Effector memory CD8-positive, alpha-beta T cell (primary cell): ENCODE results near the gene WTAP.

Experiments used
- ATAC-seq: fragments of 150-1000 bp; cut with Tn5 transposase; replicated peaks from 2 replicates; pipeline ENCODE4 v1.10.0; 2021; ENCODE audit warnings: mild to moderate bottlenecking, moderate library complexity
- DNase-seq, 3 experiments: peaks; one replicate each; pipeline ENCODE4 v3.0.0; 2021
- H3K27ac Mint-ChIP-seq, 2 donors: one replicate each; pipeline ENCODE4 v1.8.0; 2022; ENCODE audit warnings: mild to moderate bottlenecking in 2 of 2, mixed read lengths in 2 of 2, moderate library complexity in 2 of 2
- H3K27me3 Mint-ChIP-seq, 2 donors: one replicate each; pipeline ENCODE4 v1.8.0; 2022; ENCODE audit warnings: mixed read lengths in 2 of 2
- H3K36me3 Mint-ChIP-seq: one replicate; pipeline ENCODE4 v1.8.0; 2022; ENCODE audit warnings: mild to moderate bottlenecking, moderate library complexity, mixed read lengths; ENCODE audit not compliant: insufficient read depth
- H3K4me1 Mint-ChIP-seq, 2 donors: one replicate each; pipeline ENCODE4 v1.8.0; 2022; ENCODE audit warnings: low read depth in 2 of 2, mixed read lengths in 2 of 2
- H3K4me3 Mint-ChIP-seq, 2 donors: one replicate each; pipeline ENCODE4 v1.8.0; 2022; ENCODE audit warnings: mild to moderate bottlenecking in 2 of 2, mixed read lengths in 2 of 2, moderate library complexity in 2 of 2
- H3K9me3 Mint-ChIP-seq, 2 donors: one replicate each; pipeline ENCODE4 v1.8.0; 2022; ENCODE audit warnings: mixed read lengths in 2 of 2
- total RNA-seq, 9 experiments: gene quantifications; one replicate each; lab custom pipeline; 2026; lab: John Stamatoyannopoulos, UW

Gene WTAP
- total RNA-seq = 153 to 186 (median 173) reads per million in 9 experiments

DNA sequence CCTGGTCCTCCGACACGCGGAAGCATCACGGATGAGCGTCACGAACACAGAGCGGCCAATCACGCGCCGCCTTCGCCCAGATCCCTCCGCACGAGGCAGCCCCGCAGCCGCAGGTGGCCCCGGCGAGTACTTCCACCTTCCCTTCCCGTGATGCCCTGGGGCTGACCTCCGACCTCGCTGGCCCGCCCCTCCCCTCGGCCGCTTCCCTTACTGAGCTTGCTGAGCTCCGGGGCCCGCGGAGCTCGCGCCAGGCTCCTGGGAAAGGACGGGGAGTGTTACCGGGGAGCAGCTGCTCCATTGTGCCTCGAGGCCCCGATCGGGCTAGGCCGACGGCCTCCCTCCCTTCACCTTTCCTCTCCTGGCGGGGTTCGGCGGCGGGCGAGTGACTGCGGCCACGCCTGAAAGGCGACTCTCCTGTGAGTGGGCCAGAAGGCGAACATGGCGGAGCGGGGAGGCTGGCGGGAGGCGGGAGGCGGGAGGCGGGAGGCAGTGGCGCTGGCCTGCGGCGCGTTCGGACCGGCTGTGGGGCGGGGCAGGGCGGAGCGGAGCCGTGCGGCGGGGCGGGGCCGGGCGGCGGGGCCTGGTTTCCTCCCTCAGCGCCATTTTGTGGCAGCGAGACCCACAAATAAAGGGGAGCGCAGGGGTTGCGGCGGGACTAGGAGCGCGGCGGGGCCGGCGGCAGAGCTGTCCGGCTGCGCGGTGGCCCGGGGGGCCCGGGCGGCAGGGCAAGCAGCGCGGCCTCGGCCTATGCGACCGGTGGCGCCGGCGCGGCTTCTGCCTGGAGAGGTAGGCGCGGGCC is at the start of gene WTAP:
WTAP (plus strand) TSS at position 589 of the 799 bp plus-strand sequence. CDS start 8,760 bp downstream, outside the sequence.
- H3K4me3 Mint-ChIP-seq = peak within 1 kb of the TSS; percentile 96
- ATAC-seq (peak; percentile 83), DNase-seq (peak; percentile 94 to 95 (median 94))
- H3K27ac Mint-ChIP-seq = peak within 1 kb of the TSS; percentile 99
- peaks cover 35 to 48% of the 10 kb centered on the region in 2 donors for H3K4me1 Mint-ChIP-seq
- H3K36me3 Mint-ChIP-seq = peaks cover 36% of the 10 kb centered on the region
- H3K9me3 Mint-ChIP-seq = no peaks in the 10 kb centered on the region
- no peaks in the 10 kb centered on the region for H3K27me3 Mint-ChIP-seq

- no peaks in the 10 kb centered on the region for H3K9me3 Mint-ChIP-seq
- no peak overlapping the region for H3K4me3 Mint-ChIP-seq
- no peak overlapping the region for H3K27ac Mint-ChIP-seq
- H3K27me3 Mint-ChIP-seq = no peaks in the 10 kb centered on the region
- no peak for DNase-seq
- no peak for ATAC-seq
- H3K36me3 Mint-ChIP-seq = peaks cover 28% of the 10 kb centered on the region
- H3K4me1 Mint-ChIP-seq = peaks cover 2 to 10% of the 10 kb centered on the region in 2 donors
Observed at GRCh38 chr6:159677506-159678165, 49.7 kb upstream of the WTAP start.

- no peak for DNase-seq
- Mint-ChIP-seq H3K27me3 (no peaks in the 10 kb centered on the region), H3K27ac (no peak overlapping the region), H3K4me1 (peaks cover 2 to 8% of the 10 kb centered on the region in 2 donors), H3K9me3 (no peaks in the 10 kb centered on the region), H3K4me3 (no peak overlapping the region), H3K36me3 (peaks cover 37% of the 10 kb centered on the region)
- ATAC-seq = no peak
Observed at GRCh38 chr6:159678574-159678973, 48.7 kb upstream of the WTAP start.

DNA sequence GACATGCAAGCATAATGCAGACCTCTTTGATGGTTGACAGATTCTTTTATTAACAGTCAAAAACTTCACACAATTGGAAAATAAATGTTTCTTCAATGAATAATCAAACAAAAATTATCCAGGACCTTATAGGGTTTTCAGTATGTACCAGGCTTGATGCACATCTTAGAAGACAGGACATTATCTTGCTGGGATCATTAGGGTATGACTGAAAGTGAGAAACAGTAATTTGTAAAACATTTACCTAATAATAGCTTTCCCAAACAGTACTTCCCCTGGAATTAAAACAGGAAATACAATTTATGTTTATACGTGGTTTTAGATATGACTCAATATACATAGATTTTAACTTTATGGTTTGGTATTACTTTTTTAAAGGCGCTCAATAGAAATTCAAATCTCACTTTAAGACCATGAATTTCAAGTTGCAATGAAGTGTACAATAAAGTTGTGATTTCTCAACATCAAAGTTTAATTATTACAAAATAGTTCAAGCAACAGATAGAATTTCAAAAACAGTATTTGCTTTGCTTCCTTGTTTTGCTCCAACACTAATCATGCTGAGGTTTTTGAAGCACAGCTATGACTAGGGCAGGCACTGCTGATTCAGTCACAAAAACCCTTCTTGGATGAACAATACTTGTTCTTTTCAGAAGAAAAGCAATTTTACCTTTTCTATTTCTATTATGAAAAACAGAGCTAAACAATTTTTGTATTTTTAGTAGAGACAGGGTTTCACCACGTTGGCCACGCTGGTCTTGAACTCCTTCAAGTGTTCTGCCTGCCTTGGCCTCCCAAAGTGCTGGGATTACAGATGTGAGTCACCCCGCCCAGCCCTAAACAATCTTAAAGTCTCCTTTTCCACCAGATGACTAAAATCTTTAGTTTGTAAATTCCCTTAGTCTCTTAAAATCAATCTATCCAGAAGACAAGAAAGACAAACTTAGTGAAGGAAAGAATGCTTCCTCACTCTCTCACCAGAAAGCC is 47.9 kb upstream of the WTAP start:
- Mint-ChIP-seq H3K4me3 (no peak overlapping the region), H3K36me3 (peaks cover 45% of the 10 kb centered on the region), H3K9me3 (no peaks in the 10 kb centered on the region), H3K27me3 (no peaks in the 10 kb centered on the region), H3K4me1 (peaks cover 2 to 5% of the 10 kb centered on the region in 2 donors), H3K27ac (peak overlapping the region in 1 of 2 donors; percentile 57)
- ATAC-seq (no peak), DNase-seq (no peak)

GRCh38 chr6:159680104-159680503 is 47.2 kb upstream of the WTAP start:
- H3K9me3 Mint-ChIP-seq = no peaks in the 10 kb centered on the region
- H3K4me1 Mint-ChIP-seq = peaks cover 2 to 5% of the 10 kb centered on the region in 2 donors
- ATAC-seq = no peak

GRCh38 chr6:159681191-159681880 is 46.0 kb upstream of the WTAP start:
- Mint-ChIP-seq H3K4me1 (peaks cover 5% of the 10 kb centered on the region in 2 donors), H3K27me3 (no peaks in the 10 kb centered on the region), H3K36me3 (peaks cover 61% of the 10 kb centered on the region), H3K9me3 (no peaks in the 10 kb centered on the region), H3K4me3 (no peak overlapping the region), H3K27ac (no peak overlapping the region)
- DNase-seq (no peak), ATAC-seq (no peak)

More at GRCh38 chr6:159680104-159680503, 47.2 kb upstream of the WTAP start:
- Mint-ChIP-seq H3K4me3 (no peak overlapping the region), H3K36me3 (peaks cover 52% of the 10 kb centered on the region), H3K27me3 (no peaks in the 10 kb centered on the region), H3K27ac (peak overlapping the region in 1 of 2 donors; percentile 57)
- no peak for DNase-seq

DNA sequence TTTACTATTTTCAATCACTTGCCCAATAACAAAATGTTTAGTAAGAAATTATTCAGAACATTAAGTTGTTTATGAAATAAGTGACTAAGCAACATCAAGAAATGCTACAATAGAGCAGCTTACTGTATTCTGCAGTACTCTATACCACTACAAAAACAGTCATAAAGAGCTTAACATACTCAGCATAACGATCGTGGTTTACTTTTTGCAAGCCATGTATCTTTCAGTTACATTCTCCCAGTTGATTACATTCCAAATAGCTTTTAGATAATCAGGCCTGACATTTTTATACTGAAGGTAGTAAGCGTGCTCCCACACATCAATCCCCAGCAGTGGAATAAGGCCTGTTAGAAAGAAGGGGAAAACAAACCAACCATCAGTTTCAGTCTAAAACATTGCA is 45.0 kb upstream of the WTAP start:
- H3K4me1 Mint-ChIP-seq = peaks cover 5 to 11% of the 10 kb centered on the region in 2 donors
- no peak for ATAC-seq
- peaks cover 66% of the 10 kb centered on the region for H3K36me3 Mint-ChIP-seq
- no peak for DNase-seq
- no peaks in the 10 kb centered on the region for H3K9me3 Mint-ChIP-seq
- H3K4me3 Mint-ChIP-seq = no peak overlapping the region
- H3K27me3 Mint-ChIP-seq = no peaks in the 10 kb centered on the region
- no peak overlapping the region for H3K27ac Mint-ChIP-seq

DNA sequence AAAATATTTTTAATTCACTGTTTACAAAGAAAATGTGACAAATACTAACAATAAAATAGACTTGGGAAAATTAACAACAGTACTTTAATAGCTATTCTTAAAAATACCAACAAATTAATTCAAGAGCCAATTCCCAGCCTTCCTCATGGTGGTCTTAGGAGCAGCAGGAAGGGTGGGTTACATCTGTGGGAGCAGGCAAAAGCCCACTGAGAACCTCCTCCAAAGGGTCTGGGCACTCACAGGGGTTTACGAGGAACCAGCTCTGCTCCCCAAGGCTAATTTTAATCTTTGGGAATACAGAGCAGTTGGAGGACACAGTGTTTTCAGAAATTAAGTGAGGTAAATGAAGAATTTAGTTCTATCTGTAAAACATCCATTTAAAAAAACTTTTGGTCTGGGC is 44.5 kb upstream of the WTAP start:
- Mint-ChIP-seq H3K4me3 (no peak overlapping the region), H3K27me3 (no peaks in the 10 kb centered on the region), H3K9me3 (no peaks in the 10 kb centered on the region), H3K4me1 (peaks cover 5 to 11% of the 10 kb centered on the region in 2 donors), H3K36me3 (peaks cover 69% of the 10 kb centered on the region), H3K27ac (no peak overlapping the region)
- ATAC-seq (no peak), DNase-seq (no peak)

DNA sequence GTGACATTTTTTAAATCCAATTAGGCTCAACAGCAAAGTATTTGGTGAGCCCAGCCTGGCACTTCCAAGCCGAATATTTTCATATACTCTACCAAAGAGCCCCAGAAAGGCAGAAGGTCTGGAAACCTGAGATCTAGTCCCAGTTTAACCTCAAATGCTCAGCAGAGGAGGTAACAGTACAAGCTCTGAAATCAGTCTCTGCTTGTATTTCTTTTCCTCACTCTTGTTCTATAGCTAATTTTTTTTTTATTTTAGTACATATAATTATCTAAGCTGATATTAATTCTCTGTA is 43.3 kb upstream of the WTAP start:
- no peaks in the 10 kb centered on the region for H3K9me3 Mint-ChIP-seq
- DNase-seq (no peak), ATAC-seq (no peak)
- H3K27ac Mint-ChIP-seq = no peak overlapping the region
- no peaks in the 10 kb centered on the region for H3K27me3 Mint-ChIP-seq
- peaks cover 70% of the 10 kb centered on the region for H3K36me3 Mint-ChIP-seq
- no peak overlapping the region for H3K4me3 Mint-ChIP-seq
- H3K4me1 Mint-ChIP-seq = peaks cover 9 to 17% of the 10 kb centered on the region in 2 donors

GRCh38 chr6:159686040-159686439 is 41.3 kb upstream of the WTAP start:
- Mint-ChIP-seq H3K36me3 (peaks cover 74% of the 10 kb centered on the region), H3K27me3 (no peaks in the 10 kb centered on the region), H3K4me1 (peaks cover 12 to 21% of the 10 kb centered on the region in 2 donors), H3K27ac (peak overlapping the region in 1 of 2 donors; percentile 23), H3K9me3 (no peaks in the 10 kb centered on the region), H3K4me3 (no peak overlapping the region)
- ATAC-seq (no peak), DNase-seq (no peak)

DNA sequence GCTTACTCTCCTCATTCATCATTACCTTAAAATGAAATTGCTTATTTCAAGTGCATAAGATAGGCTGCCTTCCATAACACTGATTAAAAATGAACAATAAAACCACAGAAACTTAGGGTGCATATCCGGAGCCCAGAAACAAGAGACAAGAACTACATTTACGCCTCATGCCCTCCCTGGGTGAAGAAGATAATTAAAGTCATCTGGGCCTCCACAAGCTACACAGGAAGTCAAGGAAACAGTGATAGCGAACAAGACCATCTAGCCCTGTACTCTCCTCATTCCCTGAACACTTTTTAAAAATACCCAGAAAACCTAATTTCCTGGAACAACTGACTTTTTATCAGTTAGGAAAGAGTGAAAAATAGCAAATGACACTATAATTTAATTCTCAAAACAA is 40.6 kb upstream of the WTAP start:
- H3K27me3 Mint-ChIP-seq = no peaks in the 10 kb centered on the region
- H3K4me3 Mint-ChIP-seq = no peak overlapping the region
- ATAC-seq (no peak), DNase-seq (no peak)
- no peak overlapping the region for H3K27ac Mint-ChIP-seq
- peaks cover 76% of the 10 kb centered on the region for H3K36me3 Mint-ChIP-seq
- H3K4me1 Mint-ChIP-seq = peaks cover 15 to 26% of the 10 kb centered on the region in 2 donors
- H3K9me3 Mint-ChIP-seq = no peaks in the 10 kb centered on the region

DNA sequence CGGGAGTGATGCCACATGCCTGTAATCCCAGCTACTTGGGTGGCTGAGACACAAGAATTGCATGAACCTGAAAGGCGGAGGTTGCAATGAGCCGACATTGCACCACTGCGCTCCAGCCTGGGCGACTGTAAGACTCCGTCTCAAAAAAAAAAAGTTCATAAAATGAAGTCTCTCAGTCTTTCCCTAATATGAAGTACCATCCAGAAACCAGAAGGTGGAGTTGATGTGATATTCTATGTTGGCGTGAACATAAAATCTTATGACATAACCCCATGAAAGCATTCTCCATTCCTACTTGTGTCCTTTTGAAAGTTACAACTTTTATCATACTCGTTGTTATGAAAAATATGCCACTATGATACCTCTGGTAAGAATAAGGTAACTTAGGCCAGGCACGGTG is 40.0 kb upstream of the WTAP start:
- Mint-ChIP-seq H3K4me1 (peaks cover 21 to 32% of the 10 kb centered on the region in 2 donors), H3K27me3 (no peaks in the 10 kb centered on the region), H3K36me3 (peaks cover 73% of the 10 kb centered on the region), H3K4me3 (no peak overlapping the region), H3K27ac (no peak overlapping the region), H3K9me3 (no peaks in the 10 kb centered on the region)
- ATAC-seq (no peak), DNase-seq (no peak)
